ENCODE results near the gene PANX1.
"Not testable (repeated sequence)": the region's sequence is repeated elsewhere in the genome, so short reads cannot be mapped to it uniquely, and the experiment has no call there.

Gene PANX1

DNA sequence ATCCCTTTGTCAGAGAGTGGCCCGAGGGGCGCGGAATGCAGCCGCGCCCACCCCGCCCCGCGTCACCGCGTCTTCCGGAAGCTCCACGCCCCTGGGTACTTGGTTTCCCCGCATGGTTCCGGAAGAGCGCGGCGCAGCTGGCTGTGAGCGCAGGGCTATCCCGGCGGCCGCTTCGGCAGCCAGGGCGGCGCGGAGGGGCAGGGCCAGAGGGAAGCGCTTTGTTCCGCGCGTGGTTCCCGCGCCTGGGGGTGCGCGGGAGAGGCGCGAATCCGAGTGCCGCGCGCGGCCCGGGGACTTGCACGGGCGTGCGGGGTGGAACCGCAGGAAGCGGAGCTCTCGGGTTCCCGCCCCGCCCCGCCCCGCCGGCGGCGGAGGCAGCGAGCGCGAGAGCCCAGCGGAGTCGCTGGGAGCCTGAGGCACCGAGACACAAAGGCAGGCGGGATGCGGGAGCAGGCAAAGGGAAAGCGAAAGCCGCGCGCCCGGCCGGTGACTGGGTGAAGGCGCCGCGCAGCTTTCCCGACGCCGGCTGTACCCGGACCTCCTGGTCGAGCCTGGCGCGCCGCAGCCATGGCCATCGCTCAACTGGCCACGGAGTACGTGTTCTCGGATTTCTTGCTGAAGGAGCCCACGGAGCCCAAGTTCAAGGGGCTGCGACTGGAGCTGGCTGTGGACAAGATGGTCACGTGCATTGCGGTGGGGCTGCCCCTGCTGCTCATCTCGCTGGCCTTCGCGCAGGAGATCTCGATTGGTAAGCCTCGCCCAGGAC is at the start of gene PANX1:
TSS of gene PANX1 (plus strand) at position 96 of the 766 bp plus-strand sequence. CDS start at position 568, 472 bp downstream.
- Histone ChIP-seq H3K27ac (peak within 1 kb of the TSS; percentile 70 to 98 (median 92)), H3K4me3 (peak within 1 kb of the TSS; percentile 69 to 94 (median 84))

GRCh38 chr11:94084164-94084563 is 44.5 kb upstream of the PANX1 start:
- no peak overlapping the region for H3K27ac ChIP-seq
- no peak overlapping the region for H3K4me3 ChIP-seq

GRCh38 chr11:94088906-94089305 is 39.7 kb upstream of the PANX1 start:
- Histone ChIP-seq H3K27ac (no peak overlapping the region), H3K4me3 (no peak overlapping the region)

- Histone ChIP-seq H3K4me3 (no peak overlapping the region), H3K27ac (no peak overlapping the region)
Observed at GRCh38 chr11:94089341-94089740, 39.3 kb upstream of the PANX1 start.

- no peak overlapping the region for H3K4me3 ChIP-seq
- H3K27ac ChIP-seq: no peak overlapping the region
Observed at GRCh38 chr11:94090401-94090800, 38.2 kb upstream of the PANX1 start.

DNA sequence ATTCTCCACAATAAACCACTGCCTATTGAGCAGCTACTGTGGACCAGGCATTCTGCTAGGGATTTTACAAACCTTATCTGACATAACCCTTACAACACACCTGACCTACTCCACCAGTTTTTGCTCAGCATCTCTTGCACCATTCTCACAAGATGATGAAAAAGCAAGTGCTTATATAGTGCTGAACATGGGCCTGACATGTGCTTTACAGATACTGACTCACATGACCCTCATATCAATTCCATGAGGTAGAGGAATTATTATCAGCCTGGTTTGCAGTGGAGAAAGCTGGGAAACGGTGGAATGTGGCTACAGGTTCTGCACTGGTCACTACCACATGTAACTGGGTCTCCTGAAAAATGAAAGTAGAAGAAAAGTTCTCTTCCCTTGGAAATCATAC is 37.5 kb upstream of the PANX1 start:
- H3K4me3 ChIP-seq: no peak overlapping the region
- H3K27ac ChIP-seq: no peak overlapping the region

DNA sequence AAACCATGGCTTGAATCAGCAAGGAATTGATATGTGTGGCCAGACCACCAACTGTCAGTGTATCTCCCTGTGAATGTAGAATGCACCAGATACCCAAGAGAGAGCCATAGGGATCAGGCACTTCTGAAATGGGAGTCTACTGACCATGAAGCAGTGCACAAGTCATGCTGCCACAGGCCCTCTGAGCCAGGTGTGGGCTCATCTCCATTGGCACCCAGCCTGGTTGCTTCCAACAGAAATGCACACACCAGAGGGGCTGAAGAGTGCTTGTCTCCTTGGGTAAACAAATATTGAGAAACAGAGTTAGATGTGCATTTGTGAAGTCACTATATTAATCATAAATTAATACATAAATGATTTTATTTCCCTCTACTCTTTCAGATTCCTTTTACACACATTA is 28.4 kb upstream of the PANX1 start:
- no peak overlapping the region for H3K4me3 ChIP-seq
- no peak overlapping the region for H3K27ac ChIP-seq

DNA sequence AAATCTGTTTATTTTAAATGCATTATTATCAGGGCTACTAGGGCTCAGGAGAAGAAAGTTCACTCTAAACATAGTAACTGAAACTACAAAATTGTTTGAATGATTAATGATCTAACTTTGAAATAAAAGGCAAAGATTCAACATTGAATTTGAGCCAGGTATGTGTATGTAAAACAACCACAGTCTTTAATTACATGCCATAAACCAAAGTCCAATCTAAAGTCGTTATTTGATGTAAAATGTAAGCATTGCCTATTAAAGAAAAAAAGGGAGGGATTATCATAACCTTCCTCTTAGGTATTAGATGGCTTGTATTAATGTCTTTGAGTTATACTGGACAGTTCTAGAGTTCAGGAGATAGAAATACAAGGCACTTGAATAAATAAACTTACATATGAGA is 25.2 kb upstream of the PANX1 start:
- H3K27ac ChIP-seq: no peak overlapping the region
- H3K4me3 ChIP-seq: no peak overlapping the region

- Histone ChIP-seq H3K4me3 (no peak overlapping the region), H3K27ac (no peak overlapping the region)
Observed at GRCh38 chr11:94104734-94105133, 23.9 kb upstream of the PANX1 start.

DNA sequence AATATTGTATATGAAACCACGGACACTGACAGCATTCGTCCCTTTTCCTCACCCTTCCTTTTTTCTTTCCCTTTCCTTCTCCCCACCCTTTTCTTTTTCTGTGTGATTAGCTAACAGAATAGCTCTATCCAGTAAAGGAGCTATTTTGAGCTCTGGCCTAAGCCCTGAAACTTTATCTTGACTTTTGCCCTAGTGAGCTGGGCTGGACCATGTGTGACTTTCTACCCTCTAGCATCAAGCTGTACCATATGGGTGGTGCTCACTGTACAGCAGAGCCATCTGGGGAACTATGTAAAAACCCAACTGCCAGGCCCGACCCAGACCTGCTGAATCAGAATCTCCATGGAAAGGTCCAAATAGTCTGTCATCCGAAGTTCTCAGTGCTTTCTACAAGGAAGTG is 21.9 kb upstream of the PANX1 start:
- Histone ChIP-seq H3K4me3 (no peak overlapping the region), H3K27ac (no peak overlapping the region)

GRCh38 chr11:94107363-94107762 is 21.3 kb upstream of the PANX1 start:
- H3K4me3 ChIP-seq: no peak overlapping the region

GRCh38 chr11:94111241-94111640 is 17.4 kb upstream of the PANX1 start:
- no peak overlapping the region for H3K27ac ChIP-seq

More at GRCh38 chr11:94107363-94107762, 21.3 kb upstream of the PANX1 start:
- H3K27ac ChIP-seq: no peak overlapping the region

GRCh38 chr11:94111660-94112059 is 17.0 kb upstream of the PANX1 start:
- Histone ChIP-seq H3K27ac (peak overlapping the region in 1 of 21 experiments; percentile 42), H3K4me3 (no peak overlapping the region)

More at GRCh38 chr11:94111241-94111640, 17.4 kb upstream of the PANX1 start:
- H3K4me3 ChIP-seq: no peak overlapping the region

- Histone ChIP-seq H3K4me3 (no peak overlapping the region), H3K27ac (peak overlapping the region in 1 of 21 experiments; percentile 42)
Observed at GRCh38 chr11:94112206-94112953, 16.3 kb upstream of the PANX1 start.

- no peak overlapping the region for H3K4me3 ChIP-seq
- no peak overlapping the region for H3K27ac ChIP-seq
Observed at GRCh38 chr11:94117197-94117574, 11.5 kb upstream of the PANX1 start.

GRCh38 chr11:94117871-94118270 is 10.8 kb upstream of the PANX1 start:
- Histone ChIP-seq H3K4me3 (no peak overlapping the region), H3K27ac (no peak overlapping the region)

GRCh38 chr11:94119676-94120075 is 9.0 kb upstream of the PANX1 start:
- not testable (repeated sequence) for H3K4me3 ChIP-seq, H3K27ac ChIP-seq

- not testable (repeated sequence) for H3K27ac ChIP-seq, H3K4me3 ChIP-seq
Observed at GRCh38 chr11:94120516-94120915, 8.1 kb upstream of the PANX1 start.

GRCh38 chr11:94120946-94121345 is 7.7 kb upstream of the PANX1 start:
- no peak overlapping the region for H3K27ac ChIP-seq
- no peak overlapping the region for H3K4me3 ChIP-seq

DNA sequence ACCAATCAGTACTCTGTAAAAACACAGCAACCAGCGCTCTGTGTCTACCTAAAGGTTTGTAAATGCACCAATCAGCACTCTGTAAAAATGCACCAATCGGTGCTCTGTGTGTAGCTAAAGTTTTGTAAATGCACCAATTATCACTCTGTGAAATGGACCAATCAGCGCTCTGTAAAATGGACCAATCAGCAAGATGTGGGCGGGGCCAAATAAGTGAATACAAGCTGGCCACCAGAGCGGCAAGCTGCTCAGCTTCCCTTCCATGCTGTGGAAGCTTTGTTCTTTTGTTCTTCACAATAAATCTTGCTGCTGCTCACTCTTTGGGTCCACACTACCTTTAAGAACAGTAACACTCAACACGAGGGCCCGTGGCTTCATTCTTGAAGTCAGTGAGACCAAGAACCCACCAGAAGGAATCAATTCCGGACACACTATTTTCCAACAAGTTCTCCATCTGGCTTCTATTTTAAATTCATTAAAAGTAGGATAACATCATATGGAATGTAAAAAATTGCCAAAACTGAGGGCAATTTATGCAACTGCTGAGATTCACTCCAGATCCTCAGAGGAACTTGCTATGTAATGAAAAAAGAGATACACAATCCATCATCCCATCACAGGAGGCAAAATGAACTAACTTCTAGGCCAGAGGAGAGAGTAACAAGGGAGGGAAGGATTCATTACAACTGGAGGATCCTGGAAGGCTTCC is 3.1 kb upstream of the PANX1 start:
- Histone ChIP-seq H3K27ac (no peak overlapping the region), H3K4me3 (no peak overlapping the region)

Measured in skin epidermis (tissue), 12 donors.